ENCODE measurements around the gene ADAM33.

DNA sequence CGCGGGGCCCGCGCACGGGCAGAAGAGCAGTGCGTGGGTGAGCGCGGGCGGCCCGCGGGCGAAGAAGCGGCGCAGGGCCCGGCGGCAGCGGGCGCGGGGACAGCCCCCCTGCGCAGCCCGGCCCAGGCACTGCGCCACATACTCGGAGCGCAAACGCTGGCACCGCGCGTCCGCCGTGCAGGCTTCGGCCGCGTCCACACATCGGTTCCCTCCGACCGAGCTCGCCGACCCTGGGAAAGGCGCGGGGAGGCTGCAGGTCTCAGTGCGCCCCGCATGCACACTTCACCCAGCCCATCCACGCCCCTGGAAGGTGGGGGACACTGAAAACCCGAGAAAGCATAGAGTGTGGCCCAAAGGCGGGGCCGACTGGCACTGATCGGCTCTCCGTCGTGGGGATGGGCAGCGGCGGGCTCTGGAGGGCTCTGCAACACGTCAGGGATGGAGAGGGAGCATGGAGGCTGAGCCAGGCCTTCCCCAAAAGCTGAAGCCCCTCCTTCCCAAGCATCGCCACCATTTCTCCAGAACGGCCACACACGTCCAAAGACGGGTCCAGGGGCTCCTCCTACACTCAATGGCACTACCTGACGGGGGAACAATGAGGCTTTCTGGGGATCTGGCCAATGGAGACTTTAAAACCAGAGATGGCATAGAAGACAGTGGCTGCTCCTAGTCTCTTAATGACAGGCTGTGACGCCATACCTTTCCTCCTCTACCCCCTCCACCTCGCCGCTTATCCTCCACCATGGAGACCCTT, 20.6 kb downstream of the ADAM33 start:
- TF ChIP-seq POLR2A (IDR thresholded peaks at IDR 0.05; ENCODE audit: low read depth, low read length): no peak
- no peak for TF ChIP-seq POLR2AphosphoS5 (IDR thresholded peaks at IDR 0.05; ENCODE audit: low read depth, low read length)
- no peak for TF ChIP-seq TAF1 (IDR thresholded peaks at IDR 0.05; ENCODE audit: borderline replicate concordance, low read depth, low read length)

All from GM12892 (cell line).